T-helper 22 cell (primary cell): ENCODE measurements around the gene C10orf120.

Experiments
- DNase-seq: peaks from one replicate; pipeline ENCODE4 v3.0.0-alpha.2; 2020; ENCODE audit warnings: low read depth

Gene C10orf120

GRCh38 chr10:122703483-122704448, 4.1 kb upstream of the C10orf120 start:
- no peak for DNase-seq

GRCh38 chr10:122702275-122702674, 2.6 kb upstream of the C10orf120 start:
- DNase-seq: no peak

- no peak for DNase-seq
Measured at GRCh38 chr10:122701652-122702051, 2.0 kb upstream of the C10orf120 start.

GRCh38 chr10:122696687-122697086, 3.0 kb downstream of the C10orf120 start:
- DNase-seq: no peak

GRCh38 chr10:122692744-122693143, 6.9 kb downstream of the C10orf120 start:
- no peak for DNase-seq

GRCh38 chr10:122689146-122689820, 10.4 kb downstream of the C10orf120 start:
- no peak for DNase-seq

- DNase-seq: no peak
Measured at GRCh38 chr10:122688293-122688989, 11.2 kb downstream of the C10orf120 start.

GRCh38 chr10:122682522-122682921, 17.1 kb downstream of the C10orf120 start:
- DNase-seq: no peak

GRCh38 chr10:122678266-122678665, 21.4 kb downstream of the C10orf120 start:
- no peak for DNase-seq

- DNase-seq: no peak
Measured at GRCh38 chr10:122675278-122675677, 24.4 kb downstream of the C10orf120 start.

GRCh38 chr10:122674781-122675180, 24.9 kb downstream of the C10orf120 start:
- no peak for DNase-seq

GRCh38 chr10:122673731-122674130, 25.9 kb downstream of the C10orf120 start:
- no peak for DNase-seq

- no peak for DNase-seq
Measured at GRCh38 chr10:122673269-122673668, 26.4 kb downstream of the C10orf120 start.

- DNase-seq: no peak
Measured at GRCh38 chr10:122672655-122673054, 27.0 kb downstream of the C10orf120 start.

- no peak for DNase-seq
Measured at GRCh38 chr10:122671355-122671754, 28.3 kb downstream of the C10orf120 start.

GRCh38 chr10:122669842-122670241, 29.8 kb downstream of the C10orf120 start:
- DNase-seq: no peak

GRCh38 chr10:122669045-122669444, 30.6 kb downstream of the C10orf120 start:
- DNase-seq: no peak

- no peak for DNase-seq
Measured at GRCh38 chr10:122665946-122666345, 33.7 kb downstream of the C10orf120 start.

- no peak for DNase-seq
Measured at GRCh38 chr10:122665329-122665860, 34.3 kb downstream of the C10orf120 start.

GRCh38 chr10:122664501-122664900, 35.1 kb downstream of the C10orf120 start:
- no peak for DNase-seq

- no peak for DNase-seq
Measured at GRCh38 chr10:122663516-122664130, 36.0 kb downstream of the C10orf120 start.

GRCh38 chr10:122662231-122662630, 37.4 kb downstream of the C10orf120 start:
- DNase-seq: no peak
